Measurements from ENCODE around the gene SLC36A3.

Gene SLC36A3

DNA sequence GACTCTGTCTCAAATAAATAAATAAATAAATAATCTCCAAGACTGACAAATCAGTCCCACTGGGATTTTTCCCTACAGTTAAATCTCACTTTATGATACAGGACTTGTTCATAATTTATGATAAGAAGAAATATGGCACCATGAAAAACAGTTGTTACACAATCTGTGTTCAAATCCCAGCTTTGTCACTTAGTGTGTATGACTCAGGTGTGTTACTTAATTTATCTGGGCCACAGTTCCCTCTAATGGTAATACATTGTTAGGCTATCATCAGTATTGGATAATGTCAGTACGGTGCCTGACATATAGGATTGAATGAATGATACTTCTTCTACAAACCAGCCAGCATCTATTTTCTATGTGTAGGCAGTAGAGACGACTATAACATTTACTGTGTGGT lies 23.1 kb downstream of the SLC36A3 start:
- Histone ChIP-seq H3K9me3 (ENCODE audit: low read length) (no peaks in the 10 kb centered on the region), H3K36me3 (ENCODE audit: insufficient read depth, low read length) (no peaks in the 10 kb centered on the region), H3K4me3 (ENCODE audit: low read depth in 1 of 2, low read length in 2 of 2) (no peak overlapping the region), H3K27me3 (ENCODE audit: control insufficient read depth in 1 of 2, insufficient read depth in 2 of 2, low read length in 2 of 2) (no peaks in the 10 kb centered on the region), H3K4me1 (ENCODE audit: insufficient read depth, low read length) (no peaks in the 10 kb centered on the region), H3K9ac (ENCODE audit: low read length) (no peak overlapping the region), H3K27ac (ENCODE audit: low read depth, low read length) (no peak overlapping the region)

DNA sequence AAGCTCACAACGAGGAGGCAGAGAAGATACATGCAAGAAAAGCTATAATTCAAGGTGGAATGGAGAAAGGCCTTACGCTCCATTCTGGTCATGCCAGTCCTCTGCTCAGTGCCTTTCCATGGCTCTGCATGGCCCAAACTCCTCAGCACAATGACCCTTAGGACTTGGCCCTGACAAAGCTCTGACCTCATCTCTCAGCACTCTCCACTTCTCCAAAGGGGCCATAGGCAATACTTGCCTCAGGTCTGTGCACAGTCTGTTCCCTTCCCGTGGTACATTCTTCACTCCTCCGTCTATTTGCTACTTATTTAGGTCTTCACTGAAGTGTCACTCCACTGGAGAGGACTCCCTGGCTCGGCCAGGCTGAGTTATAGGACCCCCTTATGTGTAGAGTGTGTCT lies 24.7 kb downstream of the SLC36A3 start:
- Histone ChIP-seq H3K27ac (ENCODE audit: low read depth, low read length) (no peak overlapping the region), H3K36me3 (ENCODE audit: insufficient read depth, low read length) (no peaks in the 10 kb centered on the region), H3K9ac (ENCODE audit: low read length) (no peak overlapping the region), H3K4me3 (ENCODE audit: low read depth in 1 of 2, low read length in 2 of 2) (no peak overlapping the region), H3K27me3 (ENCODE audit: control insufficient read depth in 1 of 2, insufficient read depth in 2 of 2, low read length in 2 of 2) (no peaks in the 10 kb centered on the region), H3K9me3 (ENCODE audit: low read length) (no peaks in the 10 kb centered on the region), H3K4me1 (ENCODE audit: insufficient read depth, low read length) (no peaks in the 10 kb centered on the region)

DNA sequence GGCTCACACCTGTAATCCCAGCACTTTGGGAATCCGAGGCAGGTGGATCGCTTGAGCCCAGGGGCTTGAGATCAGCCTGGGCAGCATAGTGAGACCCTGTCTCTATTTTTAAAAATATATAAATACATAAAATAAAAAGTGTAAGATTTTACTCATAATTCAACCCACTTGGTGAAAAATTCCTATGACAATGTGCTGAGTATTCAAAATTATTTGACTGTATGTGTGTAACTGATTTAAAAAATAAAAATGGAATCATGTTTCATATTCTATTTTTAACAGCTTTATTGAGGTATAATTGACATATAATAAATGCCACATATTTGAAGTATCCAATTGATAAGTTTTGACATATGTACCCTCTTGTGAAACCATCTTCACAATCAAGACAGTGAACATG lies 27.8 kb downstream of the SLC36A3 start:
- no peaks in the 10 kb centered on the region for H3K4me1 ChIP-seq (ENCODE audit: insufficient read depth, low read length)
- no peaks in the 10 kb centered on the region for H3K36me3 ChIP-seq (ENCODE audit: insufficient read depth, low read length)
- H3K9me3 ChIP-seq (ENCODE audit: low read length) = no peaks in the 10 kb centered on the region
- H3K27ac ChIP-seq (ENCODE audit: low read depth, low read length) = no peak overlapping the region
- no peaks in the 10 kb centered on the region for H3K27me3 ChIP-seq (ENCODE audit: control insufficient read depth in 1 of 2, insufficient read depth in 2 of 2, low read length in 2 of 2)
- H3K9ac ChIP-seq (ENCODE audit: low read length) = no peak overlapping the region
- no peak overlapping the region for H3K4me3 ChIP-seq (ENCODE audit: low read depth in 1 of 2, low read length in 2 of 2)

DNA sequence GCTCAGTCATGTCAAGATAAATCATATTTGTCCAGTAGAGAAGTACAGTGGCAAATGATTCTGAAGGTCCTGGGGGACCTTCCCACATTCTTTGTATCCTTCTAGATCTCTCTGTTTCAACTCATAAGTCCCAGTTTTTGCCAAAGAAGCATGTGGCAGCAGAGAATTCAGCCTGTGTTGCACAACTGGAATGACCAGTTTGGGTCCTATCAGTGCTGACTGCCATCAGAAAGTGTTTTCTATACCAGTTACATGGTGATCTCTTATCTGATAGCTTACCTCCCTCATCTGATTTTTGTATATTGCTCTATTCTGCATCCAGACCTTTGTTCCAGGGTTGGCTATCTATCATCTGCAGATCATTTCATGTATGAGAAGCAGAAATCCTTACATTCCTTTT lies 28.9 kb downstream of the SLC36A3 start:
- Histone ChIP-seq H3K9ac (ENCODE audit: low read length) (no peak overlapping the region), H3K9me3 (ENCODE audit: low read length) (no peaks in the 10 kb centered on the region), H3K27me3 (ENCODE audit: control insufficient read depth in 1 of 2, insufficient read depth in 2 of 2, low read length in 2 of 2) (no peaks in the 10 kb centered on the region), H3K27ac (ENCODE audit: low read depth, low read length) (no peak overlapping the region), H3K4me3 (ENCODE audit: low read depth in 1 of 2, low read length in 2 of 2) (no peak overlapping the region), H3K36me3 (ENCODE audit: insufficient read depth, low read length) (peaks cover 3% of the 10 kb centered on the region), H3K4me1 (ENCODE audit: insufficient read depth, low read length) (no peaks in the 10 kb centered on the region)

DNA sequence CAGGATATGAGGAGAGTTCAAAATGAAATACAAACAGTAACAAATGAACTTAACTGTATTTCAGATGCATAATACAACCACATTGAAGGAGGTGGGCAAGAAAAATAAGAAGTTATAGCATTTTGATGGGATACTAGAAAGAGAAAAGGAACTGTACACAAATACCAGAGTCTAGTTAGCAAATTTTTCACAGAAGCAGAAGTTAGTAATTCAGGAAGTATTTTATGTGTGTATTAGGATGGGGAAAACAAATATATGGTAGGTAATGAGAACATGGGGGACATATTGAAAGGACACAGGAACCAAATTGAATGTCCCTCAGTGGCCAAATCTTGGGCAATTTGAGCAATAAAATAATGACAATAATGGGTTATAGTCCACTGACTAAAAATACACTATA lies 32.2 kb downstream of the SLC36A3 start:
- H3K9ac ChIP-seq (ENCODE audit: low read length) = no peak overlapping the region
- no peaks in the 10 kb centered on the region for H3K9me3 ChIP-seq (ENCODE audit: low read length)
- H3K36me3 ChIP-seq (ENCODE audit: insufficient read depth, low read length) = peaks cover 21% of the 10 kb centered on the region
- H3K27ac ChIP-seq (ENCODE audit: low read depth, low read length) = no peak overlapping the region
- H3K4me1 ChIP-seq (ENCODE audit: insufficient read depth, low read length) = no peaks in the 10 kb centered on the region
- no peaks in the 10 kb centered on the region for H3K27me3 ChIP-seq (ENCODE audit: control insufficient read depth in 1 of 2, insufficient read depth in 2 of 2, low read length in 2 of 2)
- no peak overlapping the region for H3K4me3 ChIP-seq (ENCODE audit: low read depth in 1 of 2, low read length in 2 of 2)

DNA sequence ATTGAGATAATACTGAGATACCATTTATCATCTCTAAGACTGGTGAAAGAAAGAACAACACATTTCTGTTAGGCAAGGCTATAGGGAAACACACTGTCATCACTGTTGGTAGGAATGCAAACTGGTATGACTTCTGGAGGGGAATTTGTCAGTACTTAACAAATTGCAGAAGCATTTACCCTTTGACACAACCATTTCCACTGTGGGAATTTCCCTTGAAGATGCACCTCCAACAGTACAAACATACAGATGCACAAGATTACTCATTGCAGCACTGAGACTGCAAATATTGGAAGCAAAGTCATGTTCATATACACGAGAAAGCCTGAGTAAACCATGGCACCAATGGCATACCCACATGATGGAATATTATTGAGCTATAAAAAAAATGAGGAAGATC lies 33.0 kb downstream of the SLC36A3 start:
- H3K27ac ChIP-seq (ENCODE audit: low read depth, low read length) = no peak overlapping the region
- no peaks in the 10 kb centered on the region for H3K9me3 ChIP-seq (ENCODE audit: low read length)
- no peak overlapping the region for H3K9ac ChIP-seq (ENCODE audit: low read length)
- H3K36me3 ChIP-seq (ENCODE audit: insufficient read depth, low read length) = peaks cover 21% of the 10 kb centered on the region
- H3K4me3 ChIP-seq (ENCODE audit: low read depth in 1 of 2, low read length in 2 of 2) = no peak overlapping the region
- no peaks in the 10 kb centered on the region for H3K27me3 ChIP-seq (ENCODE audit: control insufficient read depth in 1 of 2, insufficient read depth in 2 of 2, low read length in 2 of 2)
- no peaks in the 10 kb centered on the region for H3K4me1 ChIP-seq (ENCODE audit: insufficient read depth, low read length)

DNA sequence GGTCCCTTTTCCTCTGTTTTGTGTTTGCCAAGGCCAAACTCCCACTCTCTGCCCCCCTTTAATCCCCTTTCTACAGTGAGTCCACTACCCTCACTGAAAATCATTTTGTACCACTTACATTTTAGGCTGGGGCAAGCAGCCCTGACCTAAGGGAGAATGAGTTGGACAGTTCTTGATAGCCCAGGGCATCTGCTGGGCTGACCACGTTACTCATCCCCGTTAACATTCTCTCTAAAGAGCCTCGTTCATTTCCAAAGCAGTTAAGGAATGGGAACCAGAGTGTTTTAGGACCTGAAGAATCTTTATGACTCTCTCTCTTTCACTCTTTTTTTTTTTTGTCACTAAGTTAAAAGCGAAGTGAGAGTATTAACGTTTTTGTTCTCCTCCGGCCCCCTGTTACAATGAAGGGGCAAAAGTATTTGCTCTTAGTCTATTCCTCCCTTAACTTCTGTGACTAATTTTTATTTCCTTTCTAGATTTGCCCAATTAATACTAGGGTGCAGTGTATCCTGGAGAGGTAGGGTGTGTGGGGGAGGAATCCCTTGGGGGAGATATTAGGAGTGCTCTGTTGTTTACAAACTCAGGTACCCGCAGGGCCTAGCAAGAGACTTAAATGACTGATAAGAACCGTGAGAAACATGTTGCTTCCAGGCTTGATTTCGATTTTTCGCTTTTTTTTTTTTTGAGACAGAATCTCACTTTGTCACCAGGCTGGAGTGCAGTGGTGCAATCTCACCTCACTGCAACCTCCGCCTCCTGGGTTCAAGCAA lies 35.9 kb downstream of the SLC36A3 start:
- no peak overlapping the region for H3K4me3 ChIP-seq (ENCODE audit: low read depth in 1 of 2, low read length in 2 of 2)
- peaks cover 29% of the 10 kb centered on the region for H3K36me3 ChIP-seq (ENCODE audit: insufficient read depth, low read length)
- no peaks in the 10 kb centered on the region for H3K4me1 ChIP-seq (ENCODE audit: insufficient read depth, low read length)
- H3K9me3 ChIP-seq (ENCODE audit: low read length) = no peaks in the 10 kb centered on the region
- H3K27ac ChIP-seq (ENCODE audit: low read depth, low read length) = no peak overlapping the region
- H3K27me3 ChIP-seq (ENCODE audit: control insufficient read depth in 1 of 2, insufficient read depth in 2 of 2, low read length in 2 of 2) = no peaks in the 10 kb centered on the region
- no peak overlapping the region for H3K9ac ChIP-seq (ENCODE audit: low read length)

DNA sequence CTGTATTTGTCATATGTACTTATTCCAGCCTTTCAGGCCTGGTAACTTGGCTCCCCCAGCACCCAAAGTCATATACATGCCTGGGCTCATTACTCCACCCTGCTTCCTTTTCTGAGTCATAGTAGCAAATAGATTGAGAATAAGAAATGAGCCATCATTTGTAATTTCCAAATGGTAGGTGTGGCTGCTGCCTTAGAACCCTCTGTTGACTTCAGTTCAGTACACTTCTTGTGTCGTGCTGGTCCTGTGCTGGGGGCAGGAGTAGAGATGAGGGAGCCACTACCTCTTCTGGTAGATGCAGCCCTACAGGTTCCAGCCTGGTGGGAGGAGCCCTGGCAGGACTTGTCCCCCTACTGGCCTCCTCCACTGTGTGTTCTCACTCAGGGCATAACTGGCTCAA lies 39.5 kb downstream of the SLC36A3 start:
- H3K9ac ChIP-seq (ENCODE audit: low read length) = no peak overlapping the region
- H3K27me3 ChIP-seq (ENCODE audit: control insufficient read depth in 1 of 2, insufficient read depth in 2 of 2, low read length in 2 of 2) = no peaks in the 10 kb centered on the region
- no peaks in the 10 kb centered on the region for H3K9me3 ChIP-seq (ENCODE audit: low read length)
- H3K36me3 ChIP-seq (ENCODE audit: insufficient read depth, low read length) = peaks cover 27% of the 10 kb centered on the region
- H3K27ac ChIP-seq (ENCODE audit: low read depth, low read length) = no peak overlapping the region
- no peak overlapping the region for H3K4me3 ChIP-seq (ENCODE audit: low read depth in 1 of 2, low read length in 2 of 2)
- H3K4me1 ChIP-seq (ENCODE audit: insufficient read depth, low read length) = no peaks in the 10 kb centered on the region

DNA sequence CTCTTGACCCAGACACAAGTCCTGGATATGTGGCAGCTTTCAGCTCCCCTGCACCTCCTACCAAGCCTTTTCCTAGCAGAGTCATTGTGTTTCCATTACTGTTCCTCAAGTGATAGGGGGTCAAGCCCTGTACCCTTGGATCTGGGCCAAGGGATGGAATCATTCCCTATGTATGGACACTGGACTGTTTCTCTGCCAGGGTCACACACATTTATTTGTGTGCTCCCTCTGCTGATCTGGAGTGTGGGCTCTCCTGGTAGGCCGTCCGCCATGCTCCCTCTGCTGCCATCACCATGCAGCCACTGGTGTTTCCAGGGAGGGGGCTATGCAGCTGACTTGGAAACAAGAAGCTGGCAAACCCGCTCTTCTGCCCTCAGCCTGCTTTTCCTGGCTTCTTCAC lies 41.0 kb downstream of the SLC36A3 start:
- Histone ChIP-seq H3K36me3 (ENCODE audit: insufficient read depth, low read length) (peaks cover 25% of the 10 kb centered on the region), H3K27ac (ENCODE audit: low read depth, low read length) (no peak overlapping the region), H3K9ac (ENCODE audit: low read length) (no peak overlapping the region), H3K4me3 (ENCODE audit: low read depth in 1 of 2, low read length in 2 of 2) (no peak overlapping the region), H3K27me3 (ENCODE audit: control insufficient read depth in 1 of 2, insufficient read depth in 2 of 2, low read length in 2 of 2) (no peaks in the 10 kb centered on the region), H3K9me3 (ENCODE audit: low read length) (no peaks in the 10 kb centered on the region), H3K4me1 (ENCODE audit: insufficient read depth, low read length) (peaks cover under 1% of the 10 kb centered on the region)

DNA sequence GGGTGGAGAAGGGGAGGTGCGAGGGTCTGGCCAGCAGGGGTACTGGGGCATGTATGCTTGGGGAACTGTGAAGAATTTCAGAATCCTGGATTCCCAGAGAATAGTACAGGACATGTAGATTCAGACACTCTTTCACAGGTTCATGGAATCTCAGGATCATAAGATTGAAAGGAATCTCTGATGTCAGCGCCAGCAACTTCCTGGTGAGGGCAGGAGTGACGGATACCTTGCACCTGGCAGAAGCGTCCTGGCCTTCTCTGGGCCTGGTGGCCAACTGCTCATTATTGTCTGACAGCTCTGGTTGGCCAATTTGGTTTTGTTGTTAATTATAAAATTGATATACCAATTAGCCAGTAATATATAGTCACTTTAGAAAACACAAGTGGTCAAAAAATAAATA lies 43.6 kb downstream of the SLC36A3 start:
- no peaks in the 10 kb centered on the region for H3K9me3 ChIP-seq (ENCODE audit: low read length)
- H3K27ac ChIP-seq (ENCODE audit: low read depth, low read length) = no peak overlapping the region
- peaks cover 14% of the 10 kb centered on the region for H3K36me3 ChIP-seq (ENCODE audit: insufficient read depth, low read length)
- H3K4me3 ChIP-seq (ENCODE audit: low read depth in 1 of 2, low read length in 2 of 2) = no peak overlapping the region
- no peaks in the 10 kb centered on the region for H3K27me3 ChIP-seq (ENCODE audit: control insufficient read depth in 1 of 2, insufficient read depth in 2 of 2, low read length in 2 of 2)
- H3K4me1 ChIP-seq (ENCODE audit: insufficient read depth, low read length) = peaks cover 3% of the 10 kb centered on the region
- no peak overlapping the region for H3K9ac ChIP-seq (ENCODE audit: low read length)

DNA sequence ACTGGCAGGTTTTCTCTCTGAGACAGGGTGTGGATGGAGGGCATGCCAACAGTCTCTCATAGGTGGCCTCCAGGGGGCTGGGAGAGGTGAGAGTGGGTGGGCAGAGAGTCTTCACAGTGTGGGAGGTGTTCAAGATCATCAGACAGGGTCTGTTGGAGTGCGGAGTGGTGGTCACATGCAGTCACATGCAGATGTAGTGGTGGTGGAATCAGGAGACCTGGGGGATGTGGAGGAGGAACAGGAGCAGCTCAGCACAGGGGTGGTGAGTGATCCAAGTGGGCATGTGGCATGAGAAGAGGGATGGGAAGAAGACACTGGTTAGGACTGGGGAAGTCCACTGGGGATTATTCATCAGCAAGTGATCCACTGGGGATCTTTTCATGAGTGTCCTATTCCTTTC lies 44.8 kb downstream of the SLC36A3 start:
- H3K9ac ChIP-seq (ENCODE audit: low read length) = no peak overlapping the region
- H3K4me3 ChIP-seq (ENCODE audit: low read depth in 1 of 2, low read length in 2 of 2) = no peak overlapping the region
- H3K27me3 ChIP-seq (ENCODE audit: control insufficient read depth in 1 of 2, insufficient read depth in 2 of 2, low read length in 2 of 2) = no peaks in the 10 kb centered on the region
- no peak overlapping the region for H3K27ac ChIP-seq (ENCODE audit: low read depth, low read length)
- peaks cover 7% of the 10 kb centered on the region for H3K36me3 ChIP-seq (ENCODE audit: insufficient read depth, low read length)
- H3K9me3 ChIP-seq (ENCODE audit: low read length) = no peaks in the 10 kb centered on the region
- peaks cover 12% of the 10 kb centered on the region for H3K4me1 ChIP-seq (ENCODE audit: insufficient read depth, low read length)

DNA sequence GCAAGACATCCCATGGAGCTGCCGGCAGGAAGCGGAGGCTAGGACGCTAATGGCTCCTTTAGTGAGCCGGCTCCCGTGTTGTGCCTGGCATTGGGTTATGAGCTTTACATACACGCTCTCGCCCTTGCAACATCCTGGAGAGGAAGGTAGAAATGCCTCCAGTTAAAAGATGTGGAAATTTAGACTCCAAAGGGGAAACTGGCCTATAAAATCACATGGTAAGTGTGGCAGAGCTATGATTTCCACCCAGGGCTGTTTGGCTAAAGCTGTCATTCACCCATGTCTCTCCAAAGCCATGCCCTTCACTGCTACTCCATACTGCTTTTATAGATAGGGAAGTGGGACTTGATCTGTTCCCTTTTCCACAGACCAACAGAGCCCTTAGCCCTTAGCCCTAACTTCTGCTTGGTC lies 45.4 kb downstream of the SLC36A3 start:
- H3K27me3 ChIP-seq (ENCODE audit: control insufficient read depth in 1 of 2, insufficient read depth in 2 of 2, low read length in 2 of 2) = no peaks in the 10 kb centered on the region
- no peak overlapping the region for H3K9ac ChIP-seq (ENCODE audit: low read length)
- no peaks in the 10 kb centered on the region for H3K9me3 ChIP-seq (ENCODE audit: low read length)
- H3K36me3 ChIP-seq (ENCODE audit: insufficient read depth, low read length) = peaks cover 7% of the 10 kb centered on the region
- no peak overlapping the region for H3K4me3 ChIP-seq (ENCODE audit: low read depth in 1 of 2, low read length in 2 of 2)
- no peak overlapping the region for H3K27ac ChIP-seq (ENCODE audit: low read depth, low read length)
- peaks cover 17% of the 10 kb centered on the region for H3K4me1 ChIP-seq (ENCODE audit: insufficient read depth, low read length)
